CD4-positive, alpha-beta T cell treated with Interleukin-6 at 100 ng/mL for 8 hours (primary cell): Measurements from ENCODE around the gene AGPS.
"Not testable (repeated sequence)": the region's sequence is repeated elsewhere in the genome, so short reads cannot be mapped to it uniquely, and the experiment has no call there.

ENCODE experiments used
- DNase-seq: peaks from one replicate; pipeline ENCODE4 v3.0.0-alpha.2; 2020; ENCODE audit warnings: mixed read lengths, low spot score

The AGPS gene

GRCh38 chr2:177422271-177422670, 29.7 kb downstream of the AGPS start:
- DNase-seq, result no peak

- not testable (repeated sequence) for DNase-seq
Measured at GRCh38 chr2:177424120-177424519, 31.5 kb downstream of the AGPS start.

- not testable (repeated sequence) for DNase-seq
Measured at GRCh38 chr2:177424620-177425019, 32.0 kb downstream of the AGPS start.

GRCh38 chr2:177427316-177427715, 34.7 kb downstream of the AGPS start:
- DNase-seq, result no peak

GRCh38 chr2:177427936-177428335, 35.4 kb downstream of the AGPS start:
- DNase-seq, result not testable (repeated sequence)

GRCh38 chr2:177429688-177430325, 37.2 kb downstream of the AGPS start:
- DNase-seq, result no peak

GRCh38 chr2:177430411-177430810, 37.8 kb downstream of the AGPS start:
- no peak for DNase-seq

GRCh38 chr2:177431111-177431725, 38.6 kb downstream of the AGPS start:
- DNase-seq, result not testable (repeated sequence)

- DNase-seq, result no peak
Measured at GRCh38 chr2:177432703-177433102, 40.1 kb downstream of the AGPS start.

- DNase-seq, result no peak
Measured at GRCh38 chr2:177433402-177433801, 40.8 kb downstream of the AGPS start.

GRCh38 chr2:177434475-177434874, 41.9 kb downstream of the AGPS start:
- DNase-seq, result no peak

GRCh38 chr2:177445200-177445599, 52.6 kb downstream of the AGPS start:
- no peak for DNase-seq

- no peak for DNase-seq
Measured at GRCh38 chr2:177448031-177448430, 55.5 kb downstream of the AGPS start.

GRCh38 chr2:177449159-177449558, 56.6 kb downstream of the AGPS start:
- DNase-seq, result no peak

- no peak for DNase-seq
Measured at GRCh38 chr2:177455187-177455586, 62.6 kb downstream of the AGPS start.

- DNase-seq, result not testable (repeated sequence)
Measured at GRCh38 chr2:177459756-177460155, 67.2 kb downstream of the AGPS start.

- DNase-seq, result no peak
Measured at GRCh38 chr2:177460973-177461585, 68.5 kb downstream of the AGPS start.

GRCh38 chr2:177464549-177464948, 72.0 kb downstream of the AGPS start:
- no peak for DNase-seq

- no peak for DNase-seq
Measured at GRCh38 chr2:177465400-177466138, 73.0 kb downstream of the AGPS start.

GRCh38 chr2:177466337-177467195, 74.0 kb downstream of the AGPS start:
- DNase-seq, result no peak

GRCh38 chr2:177467646-177468045, 75.1 kb downstream of the AGPS start:
- DNase-seq, result no peak

- no peak for DNase-seq
Measured at GRCh38 chr2:177471990-177472389, 79.4 kb downstream of the AGPS start.
